ENCODE results near the gene ACSF3.

ACSF3 gene

DNA sequence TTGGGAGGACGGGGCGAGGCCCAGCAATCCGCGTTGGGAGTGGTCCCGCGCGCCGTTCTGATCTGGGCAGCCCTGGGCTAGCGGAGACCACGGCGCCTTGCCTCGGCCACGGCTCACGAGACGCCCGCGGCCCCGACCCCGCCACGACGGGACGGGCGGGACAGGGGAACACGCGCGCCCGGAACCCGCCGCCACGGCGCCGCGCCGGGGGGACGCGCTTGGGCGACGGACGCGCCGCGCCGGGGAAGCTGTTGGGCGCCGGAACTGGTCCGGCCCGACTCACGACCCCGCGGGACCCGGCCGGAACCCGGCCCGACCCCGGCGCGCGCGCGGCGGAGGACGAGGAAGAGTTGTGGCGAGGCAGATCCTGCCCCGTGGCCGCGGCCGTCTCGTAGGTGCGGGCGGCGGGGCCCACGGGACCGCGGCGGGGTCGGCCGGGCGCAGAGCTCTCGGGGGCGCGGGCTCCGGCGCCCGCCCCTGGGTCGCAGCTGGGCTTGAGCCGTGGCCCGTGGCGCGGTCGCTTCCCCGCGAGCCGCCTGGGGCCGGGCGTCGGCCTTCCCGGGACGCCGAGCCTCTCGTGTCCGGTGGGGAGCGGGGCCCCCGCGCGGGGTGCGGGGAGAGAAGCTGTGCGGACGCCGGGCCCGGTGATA lies at the start of gene ACSF3:
ACSF3 (plus strand) TSS at position 251 of the 650 bp plus-strand sequence. CDS start 6,830 bp downstream, outside the sequence.
- TF ChIP-seq, protein P1, sequence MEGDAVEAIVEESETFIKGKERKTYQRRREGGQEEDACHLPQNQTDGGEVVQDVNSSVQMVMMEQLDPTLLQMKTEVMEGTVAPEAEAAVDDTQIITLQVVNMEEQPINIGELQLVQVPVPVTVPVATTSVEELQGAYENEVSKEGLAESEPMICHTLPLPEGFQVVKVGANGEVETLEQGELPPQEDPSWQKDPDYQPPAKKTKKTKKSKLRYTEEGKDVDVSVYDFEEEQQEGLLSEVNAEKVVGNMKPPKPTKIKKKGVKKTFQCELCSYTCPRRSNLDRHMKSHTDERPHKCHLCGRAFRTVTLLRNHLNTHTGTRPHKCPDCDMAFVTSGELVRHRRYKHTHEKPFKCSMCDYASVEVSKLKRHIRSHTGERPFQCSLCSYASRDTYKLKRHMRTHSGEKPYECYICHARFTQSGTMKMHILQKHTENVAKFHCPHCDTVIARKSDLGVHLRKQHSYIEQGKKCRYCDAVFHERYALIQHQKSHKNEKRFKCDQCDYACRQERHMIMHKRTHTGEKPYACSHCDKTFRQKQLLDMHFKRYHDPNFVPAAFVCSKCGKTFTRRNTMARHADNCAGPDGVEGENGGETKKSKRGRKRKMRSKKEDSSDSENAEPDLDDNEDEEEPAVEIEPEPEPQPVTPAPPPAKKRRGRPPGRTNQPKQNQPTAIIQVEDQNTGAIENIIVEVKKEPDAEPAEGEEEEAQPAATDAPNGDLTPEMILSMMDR (IDR thresholded peaks at IDR 0.05; ENCODE audit: control insufficient read depth, extremely low read depth, insufficient read depth) = no peak
- H3K4me3 ChIP-seq (ENCODE audit: low read depth, low read length) = peak within 1 kb of the TSS; percentile 95
- no peak for DNase-seq (ENCODE audit: low read depth)

DNA sequence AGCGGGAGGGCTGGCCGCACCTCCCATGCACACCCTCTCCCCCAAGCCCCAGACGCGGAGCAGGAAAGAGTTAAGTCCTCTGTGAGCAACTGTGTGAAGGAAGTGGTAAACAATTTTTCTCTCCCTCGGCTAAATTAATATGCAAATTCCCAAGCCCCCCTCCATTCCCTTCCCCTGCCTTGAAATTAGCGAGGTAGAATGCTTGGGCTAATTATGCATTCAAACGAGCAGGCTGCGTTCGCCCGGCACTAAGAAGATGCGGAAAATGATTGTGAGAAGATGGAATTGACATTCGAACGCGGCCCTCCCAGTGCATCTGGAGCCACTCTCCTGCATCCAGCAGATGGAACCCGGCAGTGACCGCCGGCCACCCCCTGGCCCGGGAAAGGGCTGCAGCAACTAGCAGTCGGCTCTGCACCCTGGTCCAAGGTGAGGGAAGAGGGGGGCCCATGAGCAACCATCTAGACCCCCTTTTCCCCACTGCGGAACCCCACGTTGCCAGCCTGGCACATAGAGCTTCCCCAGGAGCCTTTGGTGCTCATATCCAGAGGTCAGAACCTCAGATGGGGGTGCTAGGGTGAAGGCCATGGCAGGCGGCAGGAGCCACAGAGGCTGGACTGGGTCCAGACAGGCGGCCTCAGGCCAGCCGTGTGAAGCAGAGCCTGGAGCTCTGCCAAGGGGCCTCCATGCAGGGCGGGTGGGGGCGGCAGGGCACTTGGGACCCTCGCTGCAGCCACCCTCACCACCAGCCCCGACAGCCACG lies 49.1 kb upstream of the ACSF3 start:
- TF ChIP-seq, protein P1 (IDR thresholded peaks at IDR 0.05; ENCODE audit: control insufficient read depth, extremely low read depth, insufficient read depth) = no peak
- H3K4me3 ChIP-seq (ENCODE audit: low read depth, low read length) = no peak overlapping the region

DNA sequence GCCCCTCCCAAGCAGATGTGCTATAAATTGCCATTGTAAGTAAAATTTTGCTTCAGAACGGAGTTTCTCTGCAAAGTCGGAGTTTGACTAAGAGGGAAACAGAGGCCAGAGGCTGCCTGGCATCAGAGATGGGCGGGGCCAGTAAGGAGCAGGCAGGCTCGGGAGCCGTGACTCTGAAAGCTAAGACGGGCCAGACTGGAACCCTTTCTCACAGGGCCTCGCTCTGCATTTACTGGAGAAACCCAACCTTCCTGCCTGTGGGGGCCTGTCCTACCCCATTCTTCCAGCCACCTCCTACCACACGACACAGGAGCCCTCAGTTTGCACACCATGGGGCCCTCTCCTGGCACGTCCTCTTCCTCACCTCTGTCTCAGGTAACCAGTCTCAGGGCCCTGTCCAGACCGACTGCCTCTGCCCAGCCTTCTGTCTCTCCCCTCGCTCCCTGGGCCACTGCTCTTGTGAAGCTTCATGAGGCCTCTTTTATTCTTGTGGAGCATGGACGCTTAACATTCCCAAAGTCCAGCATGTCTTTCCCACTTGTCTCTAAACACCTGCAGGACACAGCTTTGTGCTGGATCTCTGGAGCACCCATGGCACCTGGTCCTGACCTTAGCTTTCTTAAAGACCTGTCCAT lies 48.4 kb upstream of the ACSF3 start:
- TF ChIP-seq, protein P1 (IDR thresholded peaks at IDR 0.05; ENCODE audit: control insufficient read depth, extremely low read depth, insufficient read depth) = no peak
- no peak for DNase-seq (ENCODE audit: low read depth)
- H3K4me3 ChIP-seq (ENCODE audit: low read depth, low read length) = no peak overlapping the region

More for the DNA sequence above, 49.1 kb upstream of the ACSF3 start:
- DNase-seq (ENCODE audit: low read depth) = no peak

DNA sequence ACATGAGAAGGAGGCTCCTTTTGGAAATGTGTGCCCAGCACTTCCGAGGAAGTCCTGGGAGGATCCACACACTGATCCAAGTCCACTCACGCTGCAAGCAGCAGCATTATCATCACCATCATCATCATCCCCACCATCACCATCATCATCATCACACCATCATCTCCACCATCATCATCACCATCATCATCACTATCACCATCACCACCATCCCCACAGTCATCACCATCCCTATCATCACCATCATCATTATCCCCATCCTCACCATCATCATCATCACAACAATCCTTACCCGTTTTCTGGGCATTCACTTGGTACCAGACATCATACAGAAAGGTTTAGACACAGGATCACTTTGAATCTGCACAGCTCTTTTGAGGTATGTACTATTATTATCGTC lies 47.8 kb upstream of the ACSF3 start:
- no peak for DNase-seq (ENCODE audit: low read depth)
- H3K4me3 ChIP-seq (ENCODE audit: low read depth, low read length) = no peak overlapping the region
- TF ChIP-seq, protein P1 (IDR thresholded peaks at IDR 0.05; ENCODE audit: control insufficient read depth, extremely low read depth, insufficient read depth) = no peak

DNA sequence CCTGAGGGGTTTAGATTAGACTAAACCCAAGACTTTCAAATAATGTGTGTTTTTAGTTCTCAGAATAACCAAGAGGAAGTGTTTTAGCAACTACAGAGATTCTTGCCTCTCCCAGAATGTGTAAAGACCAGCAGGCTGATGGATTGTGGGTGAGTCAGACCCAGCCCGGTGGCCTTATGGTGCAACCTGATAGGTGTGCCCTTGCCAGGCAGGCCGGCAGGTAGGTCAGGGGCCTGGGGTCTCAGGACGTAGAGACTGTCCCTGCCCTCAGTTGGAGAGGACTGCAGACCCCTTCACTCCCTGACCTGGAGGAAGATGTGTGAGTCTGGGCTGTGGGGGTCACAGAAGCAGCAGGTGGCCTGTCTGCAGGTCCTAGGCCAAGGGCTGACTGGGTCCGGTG lies 47.2 kb upstream of the ACSF3 start:
- TF ChIP-seq, protein P1 (IDR thresholded peaks at IDR 0.05; ENCODE audit: control insufficient read depth, extremely low read depth, insufficient read depth) = no peak
- H3K4me3 ChIP-seq (ENCODE audit: low read depth, low read length) = no peak overlapping the region
- no peak for DNase-seq (ENCODE audit: low read depth)

DNA sequence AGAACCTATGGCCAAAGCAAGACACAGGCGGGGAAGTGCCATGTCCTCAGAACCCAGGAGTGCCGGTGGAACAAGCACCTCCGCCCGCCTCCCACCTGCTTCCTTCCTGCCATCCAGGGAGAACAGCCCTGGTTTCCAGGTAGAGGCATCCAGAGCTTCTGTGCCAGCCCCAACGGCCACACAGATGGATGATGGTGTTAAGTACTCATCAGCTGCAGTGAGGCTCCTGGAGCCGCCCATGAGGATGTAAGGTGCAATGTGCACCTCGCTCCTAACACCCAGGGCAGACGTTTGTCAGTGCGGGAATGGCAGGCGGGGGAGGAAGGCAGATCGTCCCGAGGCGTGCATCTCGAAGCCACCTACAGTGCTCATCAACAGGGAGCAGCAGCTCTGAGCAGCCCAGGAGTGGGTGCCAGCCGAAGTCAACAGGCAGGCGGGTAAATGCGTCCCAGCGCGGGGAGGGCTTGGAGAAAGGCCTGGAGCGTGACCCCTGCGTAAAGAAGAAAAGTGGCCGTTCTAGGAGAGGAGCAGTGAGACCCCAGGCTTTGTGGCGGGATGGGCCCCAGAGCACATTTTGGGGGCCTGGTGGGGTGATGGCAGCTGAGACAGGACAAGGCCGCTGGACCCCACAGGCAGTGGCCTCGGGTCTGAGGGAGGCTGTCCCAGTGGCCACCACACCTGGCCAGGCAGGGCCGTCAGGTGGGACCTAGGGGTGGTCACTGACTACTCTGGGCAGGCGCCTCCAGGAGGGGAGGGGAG lies 46.1 kb upstream of the ACSF3 start:
- TF ChIP-seq, protein P1 (IDR thresholded peaks at IDR 0.05; ENCODE audit: control insufficient read depth, extremely low read depth, insufficient read depth) = no peak
- DNase-seq (ENCODE audit: low read depth) = no peak
- H3K4me3 ChIP-seq (ENCODE audit: low read depth, low read length) = no peak overlapping the region
